Left ventricle myocardium inferior (tissue), 1 donor: ENCODE results near the gene TNFSF13. TPM values are rescaled to one million over a fixed set of nuclear protein-coding genes. Genes with fewer than 3 reads are reported as not detected.

Source experiments
- DNase-seq: peaks from one replicate; pipeline ENCODE4 v3.0.0-alpha.2; 2020
- H3K27ac ChIP-seq: fragments of 200-600 bp; replicated peaks from 2 replicates; pipeline ENCODE4 v1.8.0; 2021
- H3K27me3 ChIP-seq: fragments of 200-600 bp; 2 replicates; pipeline ENCODE4 v1.8.0; 2021; ENCODE audit warnings: low read depth
- H3K36me3 ChIP-seq: fragments of 200-600 bp; 2 replicates; pipeline ENCODE4 v1.8.0; 2021
- H3K4me1 ChIP-seq: fragments of 200-600 bp; 2 replicates; pipeline ENCODE4 v1.8.0; 2021
- H3K4me3 ChIP-seq: fragments of 200-600 bp; 2 replicates; pipeline ENCODE4 v1.8.0; 2021; ENCODE audit warnings: mild to moderate bottlenecking, moderate library complexity
- H3K9me3 ChIP-seq: fragments of 200-600 bp; replicated peaks from 2 replicates; pipeline ENCODE4 v1.8.0; 2021
- intact Hi-C: fragments of 100-400 bp; cut with micrococcal nuclease; formaldehyde crosslinking; loops from one replicate; pipeline ENCODE4 v1.11.0; 2022
- total RNA-seq: library from RNA; stranded (reverse); fragmentation: NEBNext Ultra II Directional; extraction: Animal tissue kit (Norgen Biotek cat#: 25700); gene quantifications from one replicate; pipeline ENCODE4 v1.2.1, GENCODE V29; 2021
- TF ChIP-seq, protein P1 (sequence below): fragments of 200-600 bp; IDR thresholded peaks from 2 replicates; pipeline ENCODE4 v1.8.0; 2021; ENCODE audit warnings: antibody characterized with exemption, mild to moderate bottlenecking, borderline replicate concordance
- donor health status: DM: no; HTN: yes; CAD: no; lungs with severe emphysema.

Gene TNFSF13
- total RNA-seq, 1 donor from 2014 or later: 6.3 TPM

- intact Hi-C loops: loop anchor here (10.0 kb wide), 1 partner anchor 45 kb away; no protein-coding TSS in a partner anchor
- Histone ChIP-seq H3K27me3 (no peaks in the 10 kb centered on the region), H3K4me1 (peaks cover 77% of the 10 kb centered on the region), H3K36me3 (peaks cover 17% of the 10 kb centered on the region), H3K9me3 (no peaks in the 10 kb centered on the region), H3K4me3 (peak overlapping the region; percentile 99), H3K27ac (peak overlapping the region; percentile 94)
- TF ChIP-seq, protein P1, sequence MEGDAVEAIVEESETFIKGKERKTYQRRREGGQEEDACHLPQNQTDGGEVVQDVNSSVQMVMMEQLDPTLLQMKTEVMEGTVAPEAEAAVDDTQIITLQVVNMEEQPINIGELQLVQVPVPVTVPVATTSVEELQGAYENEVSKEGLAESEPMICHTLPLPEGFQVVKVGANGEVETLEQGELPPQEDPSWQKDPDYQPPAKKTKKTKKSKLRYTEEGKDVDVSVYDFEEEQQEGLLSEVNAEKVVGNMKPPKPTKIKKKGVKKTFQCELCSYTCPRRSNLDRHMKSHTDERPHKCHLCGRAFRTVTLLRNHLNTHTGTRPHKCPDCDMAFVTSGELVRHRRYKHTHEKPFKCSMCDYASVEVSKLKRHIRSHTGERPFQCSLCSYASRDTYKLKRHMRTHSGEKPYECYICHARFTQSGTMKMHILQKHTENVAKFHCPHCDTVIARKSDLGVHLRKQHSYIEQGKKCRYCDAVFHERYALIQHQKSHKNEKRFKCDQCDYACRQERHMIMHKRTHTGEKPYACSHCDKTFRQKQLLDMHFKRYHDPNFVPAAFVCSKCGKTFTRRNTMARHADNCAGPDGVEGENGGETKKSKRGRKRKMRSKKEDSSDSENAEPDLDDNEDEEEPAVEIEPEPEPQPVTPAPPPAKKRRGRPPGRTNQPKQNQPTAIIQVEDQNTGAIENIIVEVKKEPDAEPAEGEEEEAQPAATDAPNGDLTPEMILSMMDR: no peak
- DNase-seq: no peak
These were observed 996 bp downstream of the TNFSF13 start for GRCh38 chr17:7559320-7560171.

DNA sequence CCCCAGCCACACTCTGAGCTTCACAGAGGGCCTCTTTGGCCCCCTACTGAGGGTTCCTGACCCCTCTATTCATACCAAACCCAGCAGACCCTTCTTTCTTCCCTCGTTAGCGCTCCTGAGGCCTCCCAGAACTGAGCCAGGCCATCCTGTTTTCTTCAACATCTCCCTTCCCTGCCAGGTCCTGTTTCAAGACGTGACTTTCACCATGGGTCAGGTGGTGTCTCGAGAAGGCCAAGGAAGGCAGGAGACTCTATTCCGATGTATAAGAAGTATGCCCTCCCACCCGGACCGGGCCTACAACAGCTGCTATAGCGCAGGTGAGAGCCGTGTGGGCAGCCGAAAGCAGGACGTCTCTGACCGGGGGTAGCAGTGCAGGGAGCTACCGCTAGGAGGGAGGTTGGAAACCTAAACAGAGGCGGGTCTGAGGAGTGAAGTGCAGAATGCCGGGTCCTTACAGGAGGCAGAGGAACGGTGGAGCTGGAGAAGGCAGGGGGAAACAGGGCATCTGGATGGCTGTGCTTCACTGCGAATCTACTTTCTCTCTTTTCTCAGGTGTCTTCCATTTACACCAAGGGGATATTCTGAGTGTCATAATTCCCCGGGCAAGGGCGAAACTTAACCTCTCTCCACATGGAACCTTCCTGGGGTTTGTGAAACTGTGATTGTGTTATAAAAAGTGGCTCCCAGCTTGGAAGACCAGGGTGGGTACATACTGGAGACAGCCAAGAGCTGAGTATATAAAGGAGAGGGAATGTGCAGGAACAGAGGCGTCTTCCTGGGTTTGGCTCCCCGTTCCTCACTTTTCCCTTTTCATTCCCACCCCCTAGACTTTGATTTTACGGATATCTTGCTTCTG is 1.9 kb downstream of the TNFSF13 start:
- peaks cover 25% of the 10 kb centered on the region for H3K36me3 ChIP-seq
- H3K9me3 ChIP-seq: no peaks in the 10 kb centered on the region
- peaks cover 81% of the 10 kb centered on the region for H3K4me1 ChIP-seq
- H3K27ac ChIP-seq: peak overlapping the region; percentile 94
- H3K4me3 ChIP-seq: peak overlapping the region; percentile 99
- H3K27me3 ChIP-seq: no peaks in the 10 kb centered on the region
- intact Hi-C loops: loop anchor here (10.0 kb wide), 1 partner anchor 46 kb away; no protein-coding TSS in a partner anchor
- TF ChIP-seq, protein P1: peak; percentile 59
- peak; percentile 61 for DNase-seq

DNA sequence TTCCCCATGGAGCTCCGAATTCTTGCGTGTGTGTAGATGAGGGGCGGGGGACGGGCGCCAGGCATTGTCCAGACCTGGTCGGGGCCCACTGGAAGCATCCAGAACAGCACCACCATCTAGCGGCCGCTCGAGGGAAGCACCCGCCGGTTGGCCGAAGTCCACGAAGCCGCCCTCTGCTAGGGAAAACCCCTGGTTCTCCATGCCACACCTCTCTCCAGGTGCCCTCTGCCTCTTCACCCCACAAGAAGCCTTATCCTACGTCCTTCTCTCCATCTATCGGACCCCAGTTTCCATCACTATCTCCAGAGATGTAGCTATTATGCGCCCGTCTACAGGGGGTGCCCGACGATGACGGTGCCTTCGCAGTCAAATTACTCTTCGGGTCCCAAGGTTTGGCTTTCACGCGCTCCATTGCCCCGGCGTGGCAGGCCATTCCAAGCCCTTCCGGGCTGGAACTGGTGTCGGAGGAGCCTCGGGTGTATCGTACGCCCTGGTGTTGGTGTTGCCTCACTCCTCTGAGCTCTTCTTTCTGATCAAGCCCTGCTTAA is 2.6 kb downstream of the TNFSF13 start:
- Histone ChIP-seq H3K27me3 (no peaks in the 10 kb centered on the region), H3K27ac (peak overlapping the region; percentile 94), H3K4me1 (peaks cover 81% of the 10 kb centered on the region), H3K9me3 (no peaks in the 10 kb centered on the region), H3K4me3 (peak overlapping the region; percentile 99), H3K36me3 (peaks cover 32% of the 10 kb centered on the region)
- DNase-seq: peak; percentile 91
- TF ChIP-seq, protein P1: peak; percentile 90
- intact Hi-C loops: loop anchor here (10.0 kb wide), 1 partner anchor 46 kb away; no protein-coding TSS in a partner anchor

- peak within 1 kb of the TSS; percentile 94 for H3K27ac ChIP-seq
These were observed 3.1 kb downstream of the TNFSF13 start, which contains the start of gene SENP3 for GRCh38 chr17:7561589-7562207. SENP3 (plus strand) TSS chr17:7561919; CDS start chr17:7563077, 1,158 bp downstream.

More at GRCh38 chr17:7561589-7562207, 3.1 kb downstream of the TNFSF13 start, which contains the start of gene SENP3:
- Histone ChIP-seq H3K4me1 (peaks cover 81% of the 10 kb centered on the region), H3K9me3 (no peaks in the 10 kb centered on the region), H3K4me3 (peak within 1 kb of the TSS; percentile 99), H3K27me3 (no peaks in the 10 kb centered on the region), H3K36me3 (peaks cover 38% of the 10 kb centered on the region)
- intact Hi-C loops: loop anchor here (10.0 kb wide), 1 partner anchor 47 kb away; no protein-coding TSS in a partner anchor
- TF ChIP-seq, protein P1: no peak
- DNase-seq: peak; percentile 91
